GF-D8 (cell line): ENCODE data around the gene SP7.
"Not testable (repeated sequence)": the region's sequence is repeated elsewhere in the genome, so short reads cannot be mapped to it uniquely, and the experiment has no call there.

Source experiments
- DNase-seq: peaks from one replicate; lab custom pipeline; 2025; lab: John Stamatoyannopoulos, UW

SP7 gene

GRCh38 chr12:53320352-53321195 lies 15.6 kb downstream of the SP7 start:
- no peak for DNase-seq

- peak; percentile 12 for DNase-seq
Observed at GRCh38 chr12:53313996-53314395, 22.2 kb downstream of the SP7 start.

GRCh38 chr12:53308276-53308675 lies 27.9 kb downstream of the SP7 start:
- no peak for DNase-seq

- DNase-seq: no peak
Observed at GRCh38 chr12:53306826-53307225, 29.3 kb downstream of the SP7 start.

GRCh38 chr12:53302903-53303302 lies 33.3 kb downstream of the SP7 start:
- DNase-seq: no peak

GRCh38 chr12:53300187-53300586 lies 36.0 kb downstream of the SP7 start:
- no peak for DNase-seq

- DNase-seq: peak; percentile 74
Observed at GRCh38 chr12:53299454-53300180, 36.5 kb downstream of the SP7 start, which contains the start of gene MYG1. MYG1 (plus strand) TSS chr12:53299695; CDS start chr12:53299738, 43 bp downstream.

- peak; percentile 65 for DNase-seq
Observed at GRCh38 chr12:53299101-53299453, 37.1 kb downstream of the SP7 start.

GRCh38 chr12:53298164-53298563 lies 38.0 kb downstream of the SP7 start:
- DNase-seq: peak; percentile 34

- not testable (repeated sequence) for DNase-seq
Observed at GRCh38 chr12:53297106-53297505, 39.0 kb downstream of the SP7 start.

- DNase-seq: no peak
Observed at GRCh38 chr12:53295891-53296219, 40.3 kb downstream of the SP7 start.

GRCh38 chr12:53295070-53295890 lies 40.9 kb downstream of the SP7 start, which contains the start of gene PFDN5:
PFDN5 (plus strand) TSS chr12:53295542; CDS start chr12:53295568, 26 bp downstream.
- peak; percentile 72 for DNase-seq

GRCh38 chr12:53292426-53292825 lies 43.7 kb downstream of the SP7 start:
- DNase-seq: no peak

GRCh38 chr12:53290661-53291060 lies 45.5 kb downstream of the SP7 start:
- DNase-seq: no peak

GRCh38 chr12:53289891-53290290 lies 46.3 kb downstream of the SP7 start:
- no peak for DNase-seq

GRCh38 chr12:53288322-53288721 lies 47.8 kb downstream of the SP7 start:
- DNase-seq: no peak

- DNase-seq: no peak
Observed at GRCh38 chr12:53287741-53288216, 48.4 kb downstream of the SP7 start.

GRCh38 chr12:53286448-53286847 lies 49.7 kb downstream of the SP7 start:
- DNase-seq: no peak

- DNase-seq: no peak
Observed at GRCh38 chr12:53279888-53280498, 56.2 kb downstream of the SP7 start.

GRCh38 chr12:53279283-53279869 lies 56.8 kb downstream of the SP7 start:
- DNase-seq: no peak

- no peak for DNase-seq
Observed at GRCh38 chr12:53277981-53278380, 58.2 kb downstream of the SP7 start.
